MM.1S (cell line): ENCODE data around the gene AKAP13.
"Not testable (repeated sequence)": the region's sequence is repeated elsewhere in the genome, so short reads cannot be mapped to it uniquely, and the experiment has no call there.

Source experiments
- DNase-seq: peaks from one replicate; pipeline ENCODE4 v3.0.0-alpha.2; 2015
- H2AFZ ChIP-seq: fragments of 300-600 bp; sonication (generic); 2 replicates; pipeline ENCODE4 v1.6.0; 2016; ENCODE audit warnings: antibody characterized with exemption, low read length
- H3F3A ChIP-seq: fragments of 300-600 bp; sonication (generic); 2 replicates; pipeline ENCODE4 v1.6.1; 2016; ENCODE audit warnings: mild to moderate bottlenecking, antibody characterized with exemption, low read length, moderate library complexity, mixed read lengths; ENCODE audit not compliant: insufficient read depth
- H3K27ac ChIP-seq: fragments of 300-600 bp; sonication (generic); 2 replicates; pipeline ENCODE4 v1.5.1; 2016; ENCODE audit warnings: mild to moderate bottlenecking, low read length
- H3K27me3 ChIP-seq: fragments of 300-600 bp; sonication (generic); replicated peaks from 2 replicates; pipeline ENCODE4 v1.6.0; 2016; ENCODE audit warnings: low read length; ENCODE audit not compliant: insufficient read depth
- H3K36me3 ChIP-seq: fragments of 300-600 bp; sonication (generic); replicated peaks from 2 replicates; pipeline ENCODE4 v1.6.1; 2016; ENCODE audit warnings: mild to moderate bottlenecking, low read length, mixed read lengths; ENCODE audit not compliant: insufficient read depth
- H3K4me1 ChIP-seq: fragments of 300-600 bp; sonication (generic); 2 replicates; pipeline ENCODE4 v1.6.1; 2016; ENCODE audit warnings: low read length, mixed read lengths
- H3K4me2 ChIP-seq: fragments of 300-600 bp; sonication (generic); 2 replicates; pipeline ENCODE4 v1.6.0; 2016; ENCODE audit warnings: low read depth, low read length
- H3K4me3 ChIP-seq: fragments of 300-600 bp; sonication (generic); 2 replicates; pipeline ENCODE4 v1.5.1; 2016; ENCODE audit warnings: low read length, mixed read lengths
- H3K79me2 ChIP-seq: fragments of 300-600 bp; sonication (generic); 2 replicates; pipeline ENCODE4 v1.6.1; 2016; ENCODE audit warnings: mixed run types, low read length, mixed read lengths
- H3K9ac ChIP-seq: fragments of 300-600 bp; sonication (generic); 2 replicates; pipeline ENCODE4 v1.6.1; 2016; ENCODE audit warnings: low read length, mixed read lengths
- H3K9me2 ChIP-seq: fragments of 300-600 bp; sonication (generic); replicated peaks from 2 replicates; pipeline ENCODE4 v1.6.1; 2016; ENCODE audit warnings: mild to moderate bottlenecking, low read length, mixed read lengths; ENCODE audit not compliant: insufficient read depth
- H3K9me3 ChIP-seq: fragments of 300-600 bp; sonication (generic); replicated peaks from 2 replicates; pipeline ENCODE4 v1.6.1; 2016; ENCODE audit warnings: mild to moderate bottlenecking, low read length, mixed read lengths; ENCODE audit not compliant: insufficient read depth
- H4K20me1 ChIP-seq: fragments of 300-600 bp; sonication (generic); 2 replicates; pipeline ENCODE4 v1.6.1; 2016; ENCODE audit warnings: mild to moderate bottlenecking, low read length, moderate library complexity, mixed read lengths; ENCODE audit not compliant: insufficient read depth
- EZH2 ChIP-seq: fragments of 300-600 bp; sonication (generic); optimal IDR thresholded peaks from 2 replicates; pipeline ENCODE3; 2017; ENCODE audit warnings: low read depth, mild to moderate bottlenecking, antibody characterized with exemption, low read length, mixed read lengths
- EZH2phosphoT487 ChIP-seq: fragments of 300-600 bp; sonication (generic); IDR thresholded peaks from 2 replicates; pipeline ENCODE4 v1.6.1; 2018; ENCODE audit warnings: antibody characterized with exemption, low read length
- TF ChIP-seq, protein P1 (sequence below): fragments of 300-600 bp; sonication (generic); IDR thresholded peaks from 2 replicates; pipeline ENCODE4 v1.5.1; 2016; ENCODE audit warnings: antibody characterized with exemption, low read length, mixed read lengths

Gene AKAP13

DNA sequence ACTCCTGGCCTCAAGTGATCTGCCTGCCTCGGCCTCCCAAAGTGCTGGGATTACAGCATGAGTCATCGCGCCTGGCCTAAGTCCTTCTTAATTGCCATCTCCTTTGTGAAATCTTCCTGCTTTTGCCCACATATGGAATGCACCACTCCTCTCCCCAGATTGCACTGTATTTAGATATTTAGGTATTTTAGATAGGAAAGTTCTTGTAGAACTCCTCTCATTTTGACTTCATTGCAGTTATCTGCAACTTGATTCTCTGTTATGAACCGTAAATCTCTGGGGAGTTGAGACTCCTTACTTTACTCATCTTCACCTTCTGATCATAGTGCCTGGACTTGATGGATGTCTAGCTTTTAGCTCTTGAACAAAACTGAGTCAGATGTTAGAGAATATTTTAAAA, 150.7 kb downstream of the AKAP13 start:
- peaks cover 3% of the 10 kb centered on the region; the same call in 1 of the 2 replicates for H3F3A ChIP-seq
- TF ChIP-seq, protein P1, sequence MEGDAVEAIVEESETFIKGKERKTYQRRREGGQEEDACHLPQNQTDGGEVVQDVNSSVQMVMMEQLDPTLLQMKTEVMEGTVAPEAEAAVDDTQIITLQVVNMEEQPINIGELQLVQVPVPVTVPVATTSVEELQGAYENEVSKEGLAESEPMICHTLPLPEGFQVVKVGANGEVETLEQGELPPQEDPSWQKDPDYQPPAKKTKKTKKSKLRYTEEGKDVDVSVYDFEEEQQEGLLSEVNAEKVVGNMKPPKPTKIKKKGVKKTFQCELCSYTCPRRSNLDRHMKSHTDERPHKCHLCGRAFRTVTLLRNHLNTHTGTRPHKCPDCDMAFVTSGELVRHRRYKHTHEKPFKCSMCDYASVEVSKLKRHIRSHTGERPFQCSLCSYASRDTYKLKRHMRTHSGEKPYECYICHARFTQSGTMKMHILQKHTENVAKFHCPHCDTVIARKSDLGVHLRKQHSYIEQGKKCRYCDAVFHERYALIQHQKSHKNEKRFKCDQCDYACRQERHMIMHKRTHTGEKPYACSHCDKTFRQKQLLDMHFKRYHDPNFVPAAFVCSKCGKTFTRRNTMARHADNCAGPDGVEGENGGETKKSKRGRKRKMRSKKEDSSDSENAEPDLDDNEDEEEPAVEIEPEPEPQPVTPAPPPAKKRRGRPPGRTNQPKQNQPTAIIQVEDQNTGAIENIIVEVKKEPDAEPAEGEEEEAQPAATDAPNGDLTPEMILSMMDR: no peak
- TF ChIP-seq EZH2phosphoT487 (no peak), EZH2 (no peak)
- H3K4me1 ChIP-seq: peaks cover 21% of the 10 kb centered on the region
- no peak overlapping the region for H3K4me2 ChIP-seq
- no peak overlapping the region for H3K27ac ChIP-seq
- H3K79me2 ChIP-seq: no peaks in the 10 kb centered on the region
- DNase-seq: no peak
- no peak overlapping the region for H3K4me3 ChIP-seq
- no peak overlapping the region for H2AFZ ChIP-seq
- H3K9ac ChIP-seq: no peak overlapping the region
- no peaks in the 10 kb centered on the region for H3K27me3 ChIP-seq
- no peaks in the 10 kb centered on the region for H3K36me3 ChIP-seq
- H3K9me3 ChIP-seq: no peaks in the 10 kb centered on the region
- H3K9me2 ChIP-seq: no peaks in the 10 kb centered on the region
- H4K20me1 ChIP-seq: no peaks in the 10 kb centered on the region

DNA sequence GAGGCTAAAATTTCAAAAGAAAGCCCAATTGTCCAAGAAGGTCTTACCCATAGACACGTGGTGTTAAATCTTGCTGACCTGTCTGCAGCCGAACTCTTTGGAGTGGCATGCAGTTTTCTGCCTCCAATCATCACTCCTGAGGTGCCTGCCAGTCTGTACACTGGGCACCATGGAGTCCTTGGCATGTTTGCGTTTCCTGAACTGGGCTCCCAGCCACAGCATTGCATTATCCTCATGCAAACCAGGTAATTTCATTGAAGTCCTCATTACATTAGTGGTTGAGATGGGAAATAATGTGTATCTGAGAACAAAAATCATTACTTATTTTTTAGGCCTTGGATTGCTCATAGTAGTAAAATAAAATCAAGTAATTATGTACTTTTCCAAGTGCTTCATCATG, 152.3 kb downstream of the AKAP13 start:
- Histone ChIP-seq H3K36me3 (no peaks in the 10 kb centered on the region), H3K9me2 (no peaks in the 10 kb centered on the region), H3K79me2 (no peaks in the 10 kb centered on the region), H3K9me3 (no peaks in the 10 kb centered on the region), H3K4me2 (no peak overlapping the region), H2AFZ (no peak overlapping the region), H3K9ac (no peak overlapping the region), H3K4me1 (peaks cover 15% of the 10 kb centered on the region), H3K27ac (no peak overlapping the region), H3K27me3 (no peaks in the 10 kb centered on the region), H3F3A (peaks cover 3% of the 10 kb centered on the region; the same call in 1 of the 2 replicates), H4K20me1 (no peaks in the 10 kb centered on the region), H3K4me3 (no peak overlapping the region)
- no peak for TF ChIP-seq EZH2
- TF ChIP-seq, protein P1: no peak
- no peak for TF ChIP-seq EZH2phosphoT487
- no peak for DNase-seq

DNA sequence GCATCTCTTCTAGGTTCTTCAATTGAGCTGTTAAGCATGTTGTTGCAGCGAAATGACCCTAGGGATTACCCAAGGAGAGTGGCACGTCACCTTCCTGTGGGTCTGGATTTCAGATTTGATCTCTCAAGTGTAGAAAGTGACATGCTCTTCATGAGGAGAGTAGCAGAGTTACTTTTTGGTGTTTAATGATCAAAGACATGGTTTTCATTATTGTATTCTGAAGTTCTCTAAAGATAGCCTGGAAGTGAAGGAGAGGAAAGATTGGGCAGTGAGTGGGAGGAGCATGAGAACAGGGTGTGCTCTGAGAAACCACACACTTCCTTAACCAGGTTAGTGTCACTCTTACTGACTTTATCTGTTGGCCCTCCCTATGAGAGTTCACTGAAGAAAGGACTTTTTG, 153.6 kb downstream of the AKAP13 start:
- H2AFZ ChIP-seq: no peak overlapping the region
- H3K4me2 ChIP-seq: no peak overlapping the region
- no peak for TF ChIP-seq EZH2phosphoT487
- no peak for TF ChIP-seq EZH2
- TF ChIP-seq, protein P1: no peak
- no peaks in the 10 kb centered on the region for H3K9me3 ChIP-seq
- H4K20me1 ChIP-seq: no peaks in the 10 kb centered on the region
- H3K4me3 ChIP-seq: no peak overlapping the region
- H3K9ac ChIP-seq: no peak overlapping the region
- H3K27ac ChIP-seq: no peak overlapping the region
- H3K36me3 ChIP-seq: no peaks in the 10 kb centered on the region
- H3K9me2 ChIP-seq: no peaks in the 10 kb centered on the region
- H3K27me3 ChIP-seq: no peaks in the 10 kb centered on the region
- H3F3A ChIP-seq: peaks cover 3% of the 10 kb centered on the region; the same call in 1 of the 2 replicates
- H3K4me1 ChIP-seq: peaks cover 15% of the 10 kb centered on the region
- DNase-seq: peak; percentile 41
- H3K79me2 ChIP-seq: no peaks in the 10 kb centered on the region

DNA sequence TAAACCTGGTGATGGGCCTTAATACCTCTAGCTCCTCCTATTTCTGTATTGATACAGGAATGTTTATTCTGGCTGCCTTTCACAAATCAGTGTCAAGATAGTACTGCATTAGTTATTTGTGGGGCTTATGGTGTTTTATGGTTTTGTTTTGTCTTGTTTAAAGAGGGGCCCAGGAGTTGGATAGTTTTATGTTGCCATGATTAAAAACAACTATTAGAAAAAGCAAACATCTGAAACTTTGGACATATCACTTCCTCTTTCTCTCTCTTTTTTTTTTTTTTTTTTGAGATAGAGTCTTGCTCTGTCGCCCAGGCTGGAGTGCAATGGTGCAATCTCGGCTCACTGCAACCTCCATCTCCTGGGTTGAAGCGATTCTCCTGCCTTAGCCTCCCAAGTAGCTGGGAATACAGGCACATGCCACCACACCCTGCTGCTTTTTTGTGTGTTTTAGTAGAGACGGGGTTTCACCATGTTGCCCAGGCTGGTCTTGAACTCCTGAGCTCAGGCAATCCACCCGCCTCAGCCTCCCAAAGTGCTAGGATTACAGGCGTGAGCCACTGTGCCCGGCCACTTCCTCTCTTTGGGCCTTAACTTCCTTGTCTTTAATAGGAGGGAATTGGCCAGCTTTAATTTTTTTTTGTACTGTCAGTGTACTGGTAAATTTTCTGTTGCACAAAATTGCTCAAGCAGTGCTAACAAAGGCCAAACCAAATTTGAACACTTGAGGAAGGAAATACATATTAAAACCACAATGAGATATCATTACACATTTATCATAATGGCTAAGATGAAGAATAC, 155.3 kb downstream of the AKAP13 start:
- peaks cover 22% of the 10 kb centered on the region for H3K4me1 ChIP-seq
- H3K4me3 ChIP-seq, H3K9me2 ChIP-seq, H3K36me3 ChIP-seq, H4K20me1 ChIP-seq, H3K27ac ChIP-seq, H3K9me3 ChIP-seq, H3F3A ChIP-seq, H2AFZ ChIP-seq, H3K4me2 ChIP-seq, H3K79me2 ChIP-seq, H3K9ac ChIP-seq, H3K27me3 ChIP-seq, DNase-seq: not testable (repeated sequence)
